ENCODE data around the gene JPH2. TPM values are rescaled to one million over a fixed set of nuclear protein-coding genes. Genes with fewer than 3 reads are reported as not detected.

JPH2 gene
- total and polyA plus RNA-seq, 10 of the 15 experiments (the other 5 are each of a cell fraction or from before 2014, with no cell fraction given), result 0.16 TPM; not detected in 9

GRCh38 chr20:44182863-44183262 is 4.1 kb downstream of the JPH2 start (continued):
- no peak for TF ChIP-seq PBX3 (IDR thresholded peaks at IDR 0.05; ENCODE audit: insufficient replicate concordance, low read depth, low read length)
- TF ChIP-seq SPI1 (IDR thresholded peaks at IDR 0.05; ENCODE audit: borderline replicate concordance, insufficient read depth, low read depth, low read length), result no peak
- TF ChIP-seq RB1 (IDR thresholded peaks at IDR 0.05; ENCODE audit: borderline replicate concordance), result no peak

- Histone ChIP-seq H3K79me2 (ENCODE audit: control insufficient read depth, insufficient read depth, low read length) (no peaks in the 10 kb centered on the region), H3K9ac (ENCODE audit: control insufficient read depth, insufficient read depth, low read length) (no peak overlapping the region), H3K9me3 (replicated peaks; ENCODE audit: control insufficient read depth, insufficient read depth, low read length) (no peaks in the 10 kb centered on the region), H3K4me3 (no peak overlapping the region), H3K4me2 (ENCODE audit: control insufficient read depth, insufficient read depth) (no peak overlapping the region), H3K36me3 (ENCODE audit: control insufficient read depth in 2 of 2, insufficient read depth in 2 of 2, low read length in 1 of 2) (no peaks in the 10 kb centered on the region), H3K27ac (ENCODE audit: control insufficient read depth, insufficient read depth) (no peak overlapping the region), H2AFZ (ENCODE audit: control insufficient read depth, low read depth, low read length) (no peak overlapping the region), H3K4me1 (ENCODE audit: control insufficient read depth, insufficient read depth, low read length) (no peaks in the 10 kb centered on the region), H3K27me3 (replicated peaks in 1 of 2; ENCODE audit: control insufficient read depth in 2 of 2, insufficient read depth in 2 of 2, low read length in 1 of 2) (peaks cover 4 to 6% of the 10 kb centered on the region in 2 experiments; a peak in 3 of 4 replicates), H4K20me1 (ENCODE audit: control insufficient read depth, insufficient read depth) (no peaks in the 10 kb centered on the region)
- ChIA-PET RAD21 (ENCODE audit: unreplicated experiment) (no interaction called here), CTCF (no interaction called here), POLR2A (no interaction called here), SMC1A (ENCODE audit: uncharacterized antibody, unreplicated experiment) (no interaction called here)
- TF ChIP-seq CBX5 (IDR thresholded peaks at IDR 0.05; ENCODE audit: low read depth), result no peak
- TF ChIP-seq ETV6 (conservative IDR thresholded peaks at IDR 0.05 in 1 of 2, IDR thresholded peaks at IDR 0.05 in 1 of 2; ENCODE audit: borderline replicate concordance in 1 of 2, low read depth in 1 of 2), result no peak
- TF ChIP-seq SUZ12 (IDR thresholded peaks at IDR 0.05; ENCODE audit: unreplicated experiment), result no peak
- TF ChIP-seq CHD1 (IDR thresholded peaks at IDR 0.05; ENCODE audit: low read depth, low read length), result no peak
- no peak for TF ChIP-seq ZNF207 (IDR thresholded peaks at IDR 0.05; ENCODE audit: borderline replicate concordance)
- TF ChIP-seq RCOR1 (conservative IDR thresholded peaks at IDR 0.05; ENCODE audit: low read depth, low read length), result no peak
- TF ChIP-seq FOS (IDR thresholded peaks at IDR 0.05; ENCODE audit: borderline replicate concordance, extremely low read depth, insufficient read length), result no peak
- no peak for TF ChIP-seq SREBF1 (IDR thresholded peaks at IDR 0.05; ENCODE audit: low read length)
- no peak for TF ChIP-seq STAT1 (conservative IDR thresholded peaks at IDR 0.05)
- no peak for TF ChIP-seq MEF2A (IDR thresholded peaks at IDR 0.05; ENCODE audit: insufficient read depth, low read depth, low read length)
- no peak for TF ChIP-seq CHD2 (IDR thresholded peaks at IDR 0.05; ENCODE audit: borderline replicate concordance, low read depth, low read length)
- no peak for TF ChIP-seq HDAC6 (IDR thresholded peaks at IDR 0.05; ENCODE audit: unreplicated experiment)
- no peak for TF ChIP-seq YY1 (IDR thresholded peaks at IDR 0.05; ENCODE audit: low read depth, low read length)
- TF ChIP-seq POLR2AphosphoS2 (IDR thresholded peaks at IDR 0.05; ENCODE audit: low read depth, low read length), result no peak
- no peak for TF ChIP-seq SMC3 (IDR thresholded peaks at IDR 0.05; ENCODE audit: borderline replicate concordance, low read length)
- no peak for TF ChIP-seq ZNF217 (IDR thresholded peaks at IDR 0.05)
- TF ChIP-seq PBX3 (IDR thresholded peaks at IDR 0.05; ENCODE audit: insufficient replicate concordance, low read depth, low read length), result no peak
- no peak for TF ChIP-seq MLLT1 (IDR thresholded peaks at IDR 0.05)
- intact Hi-C loops (cut with micrococcal nuclease; ENCODE audit: unreplicated experiment) (no loop called here), in situ Hi-C loops (cut with MboI) (no loop called here)
- 26% methylated on average over 13 of the region's 13 CpGs for WGBS (ENCODE audit: insufficient coverage, insufficient replicate concordance, low lambda C conversion rate, missing lambda C conversion rate)
- BruUV-seq (replicated peaks), result no TSS peak
- no peak for ATAC-seq
- no peak for FAIRE-seq
- DNase-seq (ENCODE audit: low read depth, low spot score), result no peak
Observed at GRCh38 chr20:44182135-44182765, 4.7 kb downstream of the JPH2 start.

All from GM12878 (cell line).